ENCODE measurements around the gene ADAMTS2.

ADAMTS2 gene

GRCh38 chr5:179309383-179309670, 35.9 kb downstream of the ADAMTS2 start:
- no peak for DNase-seq

- no peak for DNase-seq
These were observed 36.5 kb downstream of the ADAMTS2 start for GRCh38 chr5:179308563-179309382.

- DNase-seq: no peak
These were observed 37.3 kb downstream of the ADAMTS2 start for GRCh38 chr5:179307931-179308471.

GRCh38 chr5:179307013-179307800, 38.1 kb downstream of the ADAMTS2 start:
- DNase-seq: no peak

- DNase-seq: no peak
These were observed 38.9 kb downstream of the ADAMTS2 start for GRCh38 chr5:179306191-179307012.

- no peak for DNase-seq
These were observed 40.4 kb downstream of the ADAMTS2 start for GRCh38 chr5:179304871-179305270.

- DNase-seq: no peak
These were observed 40.8 kb downstream of the ADAMTS2 start for GRCh38 chr5:179304466-179304865.

GRCh38 chr5:179303451-179304200, 41.6 kb downstream of the ADAMTS2 start:
- no peak for DNase-seq

- no peak for DNase-seq
These were observed 42.6 kb downstream of the ADAMTS2 start for GRCh38 chr5:179302499-179303185.

- no peak for DNase-seq
These were observed 43.5 kb downstream of the ADAMTS2 start for GRCh38 chr5:179301796-179302195.

GRCh38 chr5:179301376-179301775, 43.9 kb downstream of the ADAMTS2 start:
- DNase-seq: no peak

- no peak for DNase-seq
These were observed 44.6 kb downstream of the ADAMTS2 start for GRCh38 chr5:179300581-179301180.

- no peak for DNase-seq
These were observed 46.9 kb downstream of the ADAMTS2 start for GRCh38 chr5:179298181-179298993.

GRCh38 chr5:179297486-179298180, 47.6 kb downstream of the ADAMTS2 start:
- DNase-seq: no peak

GRCh38 chr5:179297026-179297425, 48.2 kb downstream of the ADAMTS2 start:
- DNase-seq: no peak

GRCh38 chr5:179296150-179296821, 49.0 kb downstream of the ADAMTS2 start:
- DNase-seq: no peak

GRCh38 chr5:179295778-179296149, 49.5 kb downstream of the ADAMTS2 start:
- no peak for DNase-seq

- no peak for DNase-seq
These were observed 50.1 kb downstream of the ADAMTS2 start for GRCh38 chr5:179294891-179295777.
